ENCODE measurements around the gene ADAM19.

- TF ChIP-seq EZH2 (IDR thresholded peaks at IDR 0.05) (no peak), POLR2AphosphoS5 (IDR thresholded peaks at IDR 0.05; ENCODE audit: borderline replicate concordance, low read depth, low read length) (no peak), FOXP2 (optimal IDR thresholded peaks at IDR 0.05; ENCODE audit: control extremely low read depth, extremely low read length, insufficient read depth) (no peak)
These were observed 47.4 kb downstream of the ADAM19 start for GRCh38 chr5:157528036-157528632.
